Epithelial cell of umbilical artery (primary cell): ENCODE measurements around the gene RASA2. TPM values are rescaled to one million over a fixed set of nuclear protein-coding genes. Genes with fewer than 3 reads are reported as not detected.

Experiments used
- total RNA-seq: library from RNA; depleted of rRNA; stranded (reverse); fragments of >200 nt; gene quantifications from 2 replicates; pipeline ENCODE4 v1.2.3, GENCODE V29; 2014

Gene RASA2
- total RNA-seq, result 21.8 and 23.4 TPM in 2 replicates

DNA sequence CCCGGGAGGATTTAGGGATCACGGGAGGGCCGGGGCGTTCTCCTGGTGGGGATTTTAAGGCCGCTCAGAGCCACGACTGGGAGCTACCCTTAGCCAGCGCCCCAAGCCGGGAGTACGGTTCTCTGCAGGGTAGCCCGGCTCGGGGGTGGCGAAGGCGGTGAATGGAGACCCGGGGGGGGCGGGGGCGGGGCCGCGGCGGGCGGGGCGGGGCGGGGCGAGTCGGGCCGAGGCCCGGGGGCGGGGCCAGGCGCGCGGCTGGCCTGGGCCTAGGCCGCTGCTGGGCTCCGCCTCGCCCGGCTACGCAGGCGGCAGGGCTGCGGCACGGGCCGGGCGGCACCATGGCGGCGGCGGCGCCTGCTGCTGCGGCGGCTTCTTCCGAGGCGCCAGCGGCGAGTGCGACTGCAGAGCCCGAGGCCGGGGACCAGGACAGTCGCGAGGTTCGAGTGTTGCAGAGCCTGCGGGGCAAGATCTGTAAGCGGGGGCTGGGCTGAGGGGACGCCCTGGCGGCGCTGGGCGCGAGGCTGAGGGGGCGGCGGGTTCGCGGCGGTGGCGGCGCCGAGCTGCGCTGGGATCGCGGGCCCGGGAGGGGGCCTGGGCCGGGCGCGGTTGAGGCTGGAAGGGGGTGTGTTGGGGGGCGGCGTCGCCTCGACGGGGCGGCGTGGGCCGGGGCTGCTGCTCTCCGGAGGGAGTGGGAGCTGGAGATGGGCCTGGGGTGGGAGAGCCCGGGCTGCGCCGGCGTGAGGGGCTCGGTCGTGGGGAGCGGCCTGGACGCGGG is at the start of gene RASA2:
RASA2 (plus strand) TSS at position 282 of the 775 bp plus-strand sequence; CDS start at position 339, 57 bp downstream.

Other genes with a start within 250 kb of the RASA2 start
- 45.6 and 66.3 TPM in 2 replicates for gene ZBTB38, start 118.5 kb upstream of the RASA2 start, total RNA-seq